HG03060 (cell line): Measurements from ENCODE around the gene EPHB2.

Source experiments
- ATAC-seq: cut with Tn5 transposase; IDR thresholded peaks from one replicate; pipeline ENCODE4 v1.9.1; 2021; ENCODE audit warnings: low read depth, moderate number of reproducible peaks; ENCODE audit not compliant: unreplicated experiment

Gene EPHB2

GRCh38 chr1:22967833-22968232 lies 257.2 kb downstream of the EPHB2 start:
- ATAC-seq: no peak

- ATAC-seq: no peak
These were observed 258.7 kb downstream of the EPHB2 start for GRCh38 chr1:22969304-22969709.

GRCh38 chr1:22970096-22970495 lies 259.5 kb downstream of the EPHB2 start:
- ATAC-seq: no peak
